HepG2 (cell line): ENCODE results near the gene FAM24B. TPM values are rescaled to one million over a fixed set of nuclear protein-coding genes. Genes with fewer than 3 reads are reported as not detected.

Experiments
- ATAC-seq: fragments of 200-7000 bp; cut with Tn5 transposase; 3 replicates; pipeline ENCODE4 v1.9.1; 2020; ENCODE audit warnings: mild to moderate bottlenecking, moderate library complexity
- BruUV-seq: library from RNA; stranded (reverse); fragments of 400-500 nt; replicated peaks from 2 replicates; lab custom pipeline; 2021; lab: Mats Ljungman, UMichigan
- CTCF ChIA-PET: fragments of 300-600 bp; formaldehyde crosslinking; extraction: SDS; loops from one replicate; lab custom pipeline; 2021; ENCODE audit warnings: low total read pairs, inconsistent platforms, low intra/inter-chr PET ratio; lab: Yijun Ruan, JAX
- POLR2A ChIA-PET: fragments of 350-600 bp; sonication (Branson Sonifier 250); formaldehyde crosslinking; loops from one replicate; lab custom pipeline; 2020; ENCODE audit warnings: antibody characterized with exemption, inconsistent platforms; lab: Yijun Ruan, JAX
- DNase-seq: peaks from one replicate; pipeline ENCODE4 v3.0.0-alpha.2; 2015; ENCODE audit warnings: low spot score
- FAIRE-seq: peaks from 3 replicates; lab custom pipeline; 2011; peaks lifted over from hg19 to GRCh38; lab: Jason Lieb, UNC
- H2AFZ ChIP-seq: one replicate; pipeline ENCODE4 v1.6.1; 2011; ENCODE audit warnings: low read length, inconsistent platforms
- H3K27ac ChIP-seq: fragments of 300-600 bp; 3 replicates; pipeline ENCODE4 v1.8.0; 2011; ENCODE audit warnings: mixed run types, mild to moderate bottlenecking, mixed read lengths, low read length, inconsistent platforms; ENCODE audit not compliant: insufficient read depth; ENCODE audit errors: extremely low read length
- H3K27me3 ChIP-seq, 2 experiments: fragments of 200-600 bp in 1 of 2; 2 replicates in 1 of 2; 3 replicates in 1 of 2; pipeline versions ENCODE4 v1.6.0 to v1.8.0; 2011; ENCODE audit warnings: low read length in 2 of 2, mild to moderate bottlenecking in 2 of 2, moderate library complexity in 2 of 2, inconsistent platforms in 1 of 2; ENCODE audit not compliant: insufficient read depth in 2 of 2, control insufficient read depth in 1 of 2
- H3K36me3 ChIP-seq, 2 experiments: fragments of 200-600 bp in 1 of 2; replicated peaks in 1 of 2; 2 replicates in 1 of 2; 3 replicates in 1 of 2; pipeline versions ENCODE4 v1.5.1 to v1.8.0; 2011; ENCODE audit warnings: low read length in 2 of 2, inconsistent platforms in 1 of 2; ENCODE audit not compliant: insufficient read depth in 2 of 2, control insufficient read depth in 1 of 2
- H3K4me1 ChIP-seq: 2 replicates; pipeline ENCODE4 v1.5.1; 2012; ENCODE audit warnings: low read length, inconsistent platforms; ENCODE audit not compliant: insufficient read depth
- H3K4me2 ChIP-seq: 2 replicates; pipeline ENCODE4 v1.6.0; 2011; ENCODE audit warnings: low read depth, low read length, inconsistent platforms
- H3K4me3 ChIP-seq, 3 experiments: fragments of 200-600 bp in 1 of 3; sonication (generic), shearing (Covaris generic) in 1 of 3; replicated peaks in 1 of 3; 2 replicates each; pipeline ENCODE4 v1.5.1; 2011 to 2016; ENCODE audit warnings: low read length in 3 of 3, inconsistent platforms in 2 of 3, low read depth in 2 of 3, mild to moderate bottlenecking in 2 of 3, control low read depth in 1 of 3, mixed read lengths in 1 of 3; ENCODE audit not compliant: insufficient read depth in 1 of 3
- H3K79me2 ChIP-seq: one replicate; pipeline ENCODE4 v1.6.1; 2011; ENCODE audit warnings: low read length, inconsistent platforms; ENCODE audit not compliant: insufficient read depth
- H3K9ac ChIP-seq: 2 replicates; pipeline ENCODE4 v1.6.0; 2011; ENCODE audit warnings: mild to moderate bottlenecking, low read depth, low read length, inconsistent platforms; ENCODE audit not compliant: insufficient read depth
- H3K9me3 ChIP-seq: 2 replicates; pipeline ENCODE4 v1.5.1; 2012; ENCODE audit warnings: mild to moderate bottlenecking, low read length
- H4K20me1 ChIP-seq: 2 replicates; pipeline ENCODE4 v1.6.0; 2011; ENCODE audit warnings: inconsistent platforms, mild to moderate bottlenecking, low read length, moderate library complexity; ENCODE audit not compliant: insufficient read depth
- AGO2 ChIP-seq: fragments of 200-400 bp; formaldehyde crosslinking; optimal IDR thresholded peaks from 2 replicates; pipeline ENCODE3; 2017; ENCODE audit warnings: mild to moderate bottlenecking, low read depth, low read length, moderate library complexity
- ARNT2 ChIP-seq: sonication (generic); formaldehyde crosslinking; IDR thresholded peaks from 2 replicates; pipeline ENCODE4 v1.8.0; 2022; ENCODE audit warnings: mild to moderate bottlenecking, low read depth, missing genetic modification reagents, moderate library complexity
- HMG20B ChIP-seq: conservative IDR thresholded peaks from 2 replicates; pipeline ENCODE4 v1.6.1; 2016; ENCODE audit warnings: missing genetic modification reagents, missing compliant biosample characterization
- IKZF1 ChIP-seq: fragments of 450-650 bp; IDR thresholded peaks from 2 replicates; pipeline ENCODE4 v1.7.1; 2016
- IRX3 ChIP-seq: sonication (generic); formaldehyde crosslinking; IDR thresholded peaks from 2 replicates; pipeline ENCODE4 v1.8.1; 2023; ENCODE audit warnings: mild to moderate bottlenecking, low read depth, missing genetic modification reagents, borderline replicate concordance
- MBD4 ChIP-seq: IDR thresholded peaks from 2 replicates; pipeline ENCODE4 v1.6.1; 2012; ENCODE audit warnings: low read length, inconsistent platforms, borderline replicate concordance
- MEIS1 ChIP-seq: sonication (generic); formaldehyde crosslinking; IDR thresholded peaks from 2 replicates; pipeline ENCODE4 v1.9.0; 2021; ENCODE audit warnings: mild to moderate bottlenecking, missing genetic modification reagents, moderate library complexity, borderline replicate concordance
- NFYB ChIP-seq: sonication (generic); formaldehyde crosslinking; IDR thresholded peaks from 2 replicates; pipeline ENCODE4 v1.4.0; 2020; ENCODE audit warnings: missing genetic modification reagents
- NR2F6 ChIP-seq, 2 experiments: IDR thresholded peaks; 2 replicates each; pipeline ENCODE4 v1.6.1; 2016; ENCODE audit warnings: antibody characterized with exemption in 1 of 2, mild to moderate bottlenecking in 1 of 2
- PHF8 ChIP-seq: sonication (generic); formaldehyde crosslinking; IDR thresholded peaks from 2 replicates; pipeline ENCODE4 v1.5.0; 2020; ENCODE audit warnings: missing genetic modification reagents
- TEAD2 ChIP-seq: sonication (generic); formaldehyde crosslinking; IDR thresholded peaks from 2 replicates; pipeline ENCODE4 v1.9.0; 2021; ENCODE audit warnings: missing genetic modification reagents
- ZBTB38 ChIP-seq: sonication (generic); formaldehyde crosslinking; IDR thresholded peaks from 2 replicates; pipeline ENCODE4 v1.5.1; 2020; ENCODE audit warnings: mild to moderate bottlenecking, missing genetic modification reagents
- ZMYM4 ChIP-seq: sonication (generic); formaldehyde crosslinking; IDR thresholded peaks from 2 replicates; pipeline ENCODE4 v1.8.1; 2023; ENCODE audit warnings: mild to moderate bottlenecking, missing genetic modification reagents
- ZNF263 ChIP-seq: sonication (generic); formaldehyde crosslinking; IDR thresholded peaks from 2 replicates; pipeline ENCODE4 v1.4.0; 2020; ENCODE audit warnings: missing genetic modification reagents
- ZNF530 ChIP-seq: sonication (generic); formaldehyde crosslinking; IDR thresholded peaks from 2 replicates; pipeline ENCODE4 v1.5.0; 2020; ENCODE audit warnings: low read depth, mild to moderate bottlenecking, missing genetic modification reagents
- WGBS: methylation state at CpG from one replicate; pipeline ENCODE4 v1.1.6; 2017; ENCODE audit warnings: low lambda C conversion rate; 5-methylcytosine and 5-hydroxymethylcytosine counted together
- in situ Hi-C: cut with HindIII; loops from 2 replicates; pipeline ENCODE4 v1.10.0; 2017; ENCODE audit warnings: low pct_unique_long_range_greater_than_20kb; ENCODE audit not compliant: extremely low pct_ligation_motif_present
- intact Hi-C: fragments of 100-400 bp; cut with micrococcal nuclease; formaldehyde crosslinking; loops from one replicate; pipeline ENCODE4 v1.10.0; 2022; ENCODE audit not compliant: unreplicated experiment
- polyA plus RNA-seq, 8 experiments: library from polyadenylated mRNA; depleted of rRNA in 3 of 8; stranded (reverse) in 7 of 8; unstranded in 1 of 8; fragments of >200 nt; fragmentation: Illumina TruSeq in 4 of 8; extraction: Trizol in 4 of 8; gene quantifications; 2 replicates each; pipeline versions ENCODE4 v1.2.1 to v1.2.3, GENCODE V29; 2011 to 2016; ENCODE audit warnings: low read depth in 4 of 8, missing spikeins in 1 of 8, mixed read lengths in 1 of 8; ENCODE audit not compliant: insufficient read depth in 1 of 8
- total RNA-seq, 5 experiments: library from RNA; depleted of rRNA; stranded (reverse); fragments of >200 nt; fragmentation: Illumina TruSeq; extraction: Trizol; gene quantifications; 2 replicates each; pipeline ENCODE4 v1.2.3, GENCODE V29; 2016; ENCODE audit warnings: low read depth in 1 of 5
- TF ChIP-seq, protein P1 (sequence below): IDR thresholded peaks from 2 replicates; pipeline ENCODE4 v1.6.1; 2016; ENCODE audit warnings: low read depth, borderline replicate concordance
- TF ChIP-seq, protein P2 (sequence below): sonication (generic); formaldehyde crosslinking; IDR thresholded peaks from 2 replicates; pipeline ENCODE4 v1.4.0; 2020; ENCODE audit warnings: mild to moderate bottlenecking, missing genetic modification reagents
- TF ChIP-seq, protein P3 (sequence below): IDR thresholded peaks from 2 replicates; pipeline ENCODE4 v1.6.1; 2016; ENCODE audit warnings: missing genetic modification reagents, missing compliant biosample characterization
- TF ChIP-seq, protein P4 (sequence below): sonication (generic); formaldehyde crosslinking; IDR thresholded peaks from 2 replicates; pipeline ENCODE4 v1.4.0; 2020; ENCODE audit warnings: mild to moderate bottlenecking, missing genetic modification reagents
- TF ChIP-seq, protein P5 (sequence below): IDR thresholded peaks from 2 replicates; pipeline ENCODE4 v1.6.1; 2016; ENCODE audit warnings: low read depth

FAM24B gene
- total and polyA plus RNA-seq, 2 of the 13 experiments (the other 11 are each of a cell fraction or from before 2014, with no cell fraction given): 1.9 to 3.0 TPM

DNA sequence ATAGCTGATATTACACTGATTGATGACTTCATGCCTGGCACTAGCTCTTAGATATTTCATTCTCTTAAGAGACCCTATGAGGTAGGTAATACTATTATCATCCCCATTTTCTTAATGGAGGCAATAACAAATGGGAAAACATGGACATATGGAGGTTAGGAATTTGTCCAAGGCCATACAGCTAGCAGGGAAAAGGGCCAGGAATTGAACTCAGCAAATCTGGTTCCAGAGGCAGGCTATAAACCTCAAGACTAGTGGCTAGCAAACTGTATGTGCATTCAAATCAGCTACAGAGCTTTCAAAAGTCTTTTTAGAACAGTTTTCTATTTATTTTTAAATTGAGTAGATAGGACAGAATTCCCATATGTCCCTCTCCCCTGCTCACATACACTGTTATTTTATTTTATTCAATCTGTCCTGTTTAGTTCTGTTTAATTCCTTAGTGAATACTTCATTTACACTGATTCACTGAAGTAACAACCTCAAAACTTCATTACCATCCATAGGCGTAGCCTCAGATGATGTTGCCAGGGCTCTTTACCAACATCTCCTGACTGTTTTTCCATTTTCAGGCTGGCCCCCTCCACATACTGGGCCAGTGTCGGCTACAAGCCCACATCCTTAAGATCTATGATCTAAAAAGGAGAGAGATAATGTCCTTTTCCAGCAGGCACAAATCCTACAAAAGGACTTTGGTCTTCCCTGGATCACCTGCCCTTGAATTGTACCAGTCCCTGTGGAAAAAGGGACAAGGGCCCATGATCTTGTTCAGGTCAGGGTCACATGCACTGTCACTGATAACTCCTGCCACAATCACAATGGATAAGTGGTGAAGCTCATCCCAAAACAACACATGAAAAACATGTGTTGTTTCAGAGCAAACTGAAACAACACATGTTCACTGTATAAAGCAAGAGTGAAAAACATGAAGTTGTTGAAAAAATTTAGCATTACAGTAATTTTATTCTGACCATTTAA is 15.9 kb downstream of the FAM24B start (continued):
- TF ChIP-seq, protein P1, sequence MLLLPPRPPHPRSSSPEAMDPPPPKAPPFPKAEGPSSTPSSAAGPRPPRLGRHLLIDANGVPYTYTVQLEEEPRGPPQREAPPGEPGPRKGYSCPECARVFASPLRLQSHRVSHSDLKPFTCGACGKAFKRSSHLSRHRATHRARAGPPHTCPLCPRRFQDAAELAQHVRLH (CRISPR knock-in tag): no peak
- TF ChIP-seq ZMYM4 (CRISPR knock-in tag) (peak; percentile 23; the same call in 1 of the 2 replicates), HMG20B (CRISPR knock-in tag) (no peak), NR2F6 (IDR thresholded peaks at IDR 0.05) (no peak), NR2F6 (CRISPR knock-in tag; IDR thresholded peaks at IDR 0.05) (0 out of 2 replicates have a peak, but pooled peaks have one; percentile 11), NFYB (no peak), ZNF530 (CRISPR knock-in tag) (no peak), TEAD2 (CRISPR knock-in tag) (no peak), IRX3 (no peak), ARNT2 (CRISPR knock-in tag) (no peak), AGO2 (no peak)
- TF ChIP-seq, protein P2, sequence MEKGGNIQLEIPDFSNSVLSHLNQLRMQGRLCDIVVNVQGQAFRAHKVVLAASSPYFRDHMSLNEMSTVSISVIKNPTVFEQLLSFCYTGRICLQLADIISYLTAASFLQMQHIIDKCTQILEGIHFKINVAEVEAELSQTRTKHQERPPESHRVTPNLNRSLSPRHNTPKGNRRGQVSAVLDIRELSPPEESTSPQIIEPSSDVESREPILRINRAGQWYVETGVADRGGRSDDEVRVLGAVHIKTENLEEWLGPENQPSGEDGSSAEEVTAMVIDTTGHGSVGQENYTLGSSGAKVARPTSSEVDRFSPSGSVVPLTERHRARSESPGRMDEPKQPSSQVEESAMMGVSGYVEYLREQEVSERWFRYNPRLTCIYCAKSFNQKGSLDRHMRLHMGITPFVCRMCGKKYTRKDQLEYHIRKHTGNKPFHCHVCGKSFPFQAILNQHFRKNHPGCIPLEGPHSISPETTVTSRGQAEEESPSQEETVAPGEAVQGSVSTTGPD: no peak

DNA sequence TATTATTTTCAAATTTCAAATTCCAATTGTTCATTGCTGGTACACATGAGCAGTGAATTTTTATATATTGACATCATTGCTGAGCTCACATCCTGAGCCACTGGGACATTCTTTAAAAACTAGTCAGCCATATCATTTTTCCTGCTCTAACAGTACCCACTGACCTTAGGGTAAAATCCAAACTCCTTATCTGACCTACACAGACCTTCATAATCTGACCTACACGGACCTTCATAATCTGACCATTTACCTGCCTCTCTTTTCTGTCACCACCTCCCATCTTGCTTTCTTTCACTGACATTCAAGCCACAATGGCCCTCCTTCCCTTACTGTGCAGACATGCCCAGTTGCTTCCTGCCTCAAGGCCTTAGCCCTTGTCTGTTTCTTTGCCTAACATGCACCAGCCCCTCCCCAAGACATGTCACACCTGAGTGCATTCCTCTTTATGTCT is 17.6 kb downstream of the FAM24B start:
- 35% methylated on average over 1 of the region's 1 CpG for WGBS
- DNase-seq: no peak
- BruUV-seq: no TSS peak
- ChIA-PET CTCF (no interaction called here), POLR2A (no interaction called here)
- Histone ChIP-seq H3K4me2 (no peak overlapping the region), H3K79me2 (peaks cover 4% of the 10 kb centered on the region), H3K9ac (no peak overlapping the region), H3K9me3 (no peaks in the 10 kb centered on the region), H3K4me1 (peaks cover 21% of the 10 kb centered on the region), H2AFZ (no peak overlapping the region), H3K27ac (no peak overlapping the region), H3K36me3 (no peaks in the 10 kb centered on the region), H4K20me1 (no peaks in the 10 kb centered on the region; the same call in 1 of the 2 replicates), H3K27me3 (no peaks in the 10 kb centered on the region), H3K4me3 (no peak overlapping the region)
- in situ Hi-C loops: no loop called here
- FAIRE-seq: no peak
- intact Hi-C loops: no loop called here
- no peak for ATAC-seq
- no peak for TF ChIP-seq MBD4
- no peak for TF ChIP-seq PHF8
- TF ChIP-seq, protein P3, sequence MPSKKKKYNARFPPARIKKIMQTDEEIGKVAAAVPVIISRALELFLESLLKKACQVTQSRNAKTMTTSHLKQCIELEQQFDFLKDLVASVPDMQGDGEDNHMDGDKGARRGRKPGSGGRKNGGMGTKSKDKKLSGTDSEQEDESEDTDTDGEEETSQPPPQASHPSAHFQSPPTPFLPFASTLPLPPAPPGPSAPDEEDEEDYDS: no peak
- TF ChIP-seq MEIS1 (CRISPR knock-in tag): no peak
- TF ChIP-seq IKZF1: no peak
- TF ChIP-seq, protein P4, sequence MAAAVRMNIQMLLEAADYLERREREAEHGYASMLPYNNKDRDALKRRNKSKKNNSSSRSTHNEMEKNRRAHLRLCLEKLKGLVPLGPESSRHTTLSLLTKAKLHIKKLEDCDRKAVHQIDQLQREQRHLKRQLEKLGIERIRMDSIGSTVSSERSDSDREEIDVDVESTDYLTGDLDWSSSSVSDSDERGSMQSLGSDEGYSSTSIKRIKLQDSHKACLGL (CRISPR knock-in tag): no peak
- TF ChIP-seq, protein P5, sequence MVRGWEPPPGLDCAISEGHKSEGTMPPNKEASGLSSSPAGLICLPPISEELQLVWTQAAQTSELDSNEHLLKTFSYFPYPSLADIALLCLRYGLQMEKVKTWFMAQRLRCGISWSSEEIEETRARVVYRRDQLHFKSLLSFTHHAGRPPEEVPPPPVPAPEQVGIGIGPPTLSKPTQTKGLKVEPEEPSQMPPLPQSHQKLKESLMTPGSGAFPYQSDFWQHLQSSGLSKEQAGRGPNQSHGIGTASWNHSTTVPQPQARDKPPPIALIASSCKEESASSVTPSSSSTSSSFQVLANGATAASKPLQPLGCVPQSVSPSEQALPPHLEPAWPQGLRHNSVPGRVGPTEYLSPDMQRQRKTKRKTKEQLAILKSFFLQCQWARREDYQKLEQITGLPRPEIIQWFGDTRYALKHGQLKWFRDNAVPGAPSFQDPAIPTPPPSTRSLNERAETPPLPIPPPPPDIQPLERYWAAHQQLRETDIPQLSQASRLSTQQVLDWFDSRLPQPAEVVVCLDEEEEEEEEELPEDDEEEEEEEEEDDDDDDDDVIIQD: no peak
- TF ChIP-seq ZBTB38 (CRISPR knock-in tag): no peak
- TF ChIP-seq ZNF263 (CRISPR knock-in tag): no peak
